ENCODE measurements around the gene LTN1. TPM values are rescaled to one million over a fixed set of nuclear protein-coding genes. Genes with fewer than 3 reads are reported as not detected.

Gene LTN1
- total and polyA plus RNA-seq, 8 donors: 3.1 to 63.3 (median 9.0) TPM

- TF ChIP-seq POLR2AphosphoS5 (IDR thresholded peaks at IDR 0.05): no peak
- no peak for TF ChIP-seq CTCF (IDR thresholded peaks at IDR 0.05)
- TF ChIP-seq POLR2A (IDR thresholded peaks at IDR 0.05): no peak
- no peak for TF ChIP-seq EP300 (IDR thresholded peaks at IDR 0.05)
- no peaks in the 10 kb centered on the region for H3K4me1 ChIP-seq
- intact Hi-C loops (cut with DNase I; ENCODE audit: low total_unique reads): no loop called here
- H3K36me3 ChIP-seq: no peaks in the 10 kb centered on the region
- peaks cover 0 to 6% (median 3%) of the 10 kb centered on the region in 4 donors for H3K9me3 ChIP-seq
- H3K27me3 ChIP-seq: peaks cover 0 to 4% (median 0%) of the 10 kb centered on the region in 3 donors
- no peak overlapping the region for H3K4me3 ChIP-seq
- no peak for DNase-seq
- H3K27ac ChIP-seq: no peak overlapping the region
- 67 to 79% (median 72%) methylated on average over 2 of the region's 2 CpGs for WGBS, 5 donors
Measured at GRCh38 chr21:28900481-28900880, 92.2 kb downstream of the LTN1 start.

- H3K36me3 ChIP-seq: no peaks in the 10 kb centered on the region
- peaks cover 0 to 4% (median 0%) of the 10 kb centered on the region in 3 donors for H3K27me3 ChIP-seq
- TF ChIP-seq CTCF (IDR thresholded peaks at IDR 0.05): no peak
- no peak for TF ChIP-seq POLR2AphosphoS5 (IDR thresholded peaks at IDR 0.05)
- no peak for TF ChIP-seq POLR2A (IDR thresholded peaks at IDR 0.05)
- no peak for TF ChIP-seq EP300 (IDR thresholded peaks at IDR 0.05)
- peaks cover 0 to 6% (median 3%) of the 10 kb centered on the region in 4 donors for H3K9me3 ChIP-seq
- H3K4me3 ChIP-seq: no peak overlapping the region
- no peak overlapping the region for H3K27ac ChIP-seq
- intact Hi-C loops (cut with DNase I; ENCODE audit: low total_unique reads): no loop called here
- DNase-seq: no peak
- WGBS, 5 donors: 72 to 82% (median 76%) methylated on average over 5 of the region's 5 CpGs
- no peaks in the 10 kb centered on the region for H3K4me1 ChIP-seq
Measured at GRCh38 chr21:28899744-28900143, 92.9 kb downstream of the LTN1 start.

- 48 to 54% (median 52%) methylated on average over 3 of the region's 3 CpGs for WGBS, 5 donors
- no peak for DNase-seq
- Histone ChIP-seq H3K4me3 (no peak overlapping the region), H3K4me1 (no peaks in the 10 kb centered on the region), H3K36me3 (no peaks in the 10 kb centered on the region), H3K27ac (peak overlapping the region in 1 of 5 donors; percentile 33), H3K27me3 (peaks cover 0 to 4% (median 0%) of the 10 kb centered on the region in 3 donors), H3K9me3 (peaks cover 0 to 6% (median 3%) of the 10 kb centered on the region in 4 donors)
- TF ChIP-seq POLR2AphosphoS5 (IDR thresholded peaks at IDR 0.05) (no peak), CTCF (IDR thresholded peaks at IDR 0.05) (no peak), POLR2A (IDR thresholded peaks at IDR 0.05) (no peak), EP300 (IDR thresholded peaks at IDR 0.05) (no peak)
- intact Hi-C loops (cut with DNase I; ENCODE audit: low total_unique reads): no loop called here
Measured at GRCh38 chr21:28899220-28899619, 93.5 kb downstream of the LTN1 start.

GRCh38 chr21:28893687-28894086 is 99.0 kb downstream of the LTN1 start:
- H3K27me3 ChIP-seq: peaks cover 0 to 4% (median 0%) of the 10 kb centered on the region in 3 donors
- H3K27ac ChIP-seq: no peak overlapping the region
- intact Hi-C loops (cut with DNase I; ENCODE audit: low total_unique reads): no loop called here
- peaks cover 0 to 6% (median 3%) of the 10 kb centered on the region in 4 donors for H3K9me3 ChIP-seq
- H3K36me3 ChIP-seq: no peaks in the 10 kb centered on the region
- no peak for DNase-seq
- no peak overlapping the region for H3K4me3 ChIP-seq
- H3K4me1 ChIP-seq: no peaks in the 10 kb centered on the region
- 78 to 89% (median 84%) methylated on average over 3 of the region's 3 CpGs for WGBS, 5 donors
- TF ChIP-seq CTCF (IDR thresholded peaks at IDR 0.05) (no peak), POLR2A (IDR thresholded peaks at IDR 0.05) (no peak), POLR2AphosphoS5 (IDR thresholded peaks at IDR 0.05) (no peak), EP300 (IDR thresholded peaks at IDR 0.05) (no peak)
